Measurements from ENCODE around the gene FBXO28. TPM values are rescaled to one million over a fixed set of nuclear protein-coding genes. Genes with fewer than 3 reads are reported as not detected.

Gene FBXO28
- total RNA-seq, 1 donor from 2014 or later: 29.2 TPM

- H3K4me1 Mint-ChIP-seq: peaks cover 13% of the 10 kb centered on the region
- no peaks in the 10 kb centered on the region for H3K36me3 Mint-ChIP-seq (ENCODE audit: low read depth)
- H3K4me3 Mint-ChIP-seq: no peak overlapping the region
- H3K27me3 Mint-ChIP-seq (ENCODE audit: low read depth): no peaks in the 10 kb centered on the region
- TF ChIP-seq, protein P1, sequence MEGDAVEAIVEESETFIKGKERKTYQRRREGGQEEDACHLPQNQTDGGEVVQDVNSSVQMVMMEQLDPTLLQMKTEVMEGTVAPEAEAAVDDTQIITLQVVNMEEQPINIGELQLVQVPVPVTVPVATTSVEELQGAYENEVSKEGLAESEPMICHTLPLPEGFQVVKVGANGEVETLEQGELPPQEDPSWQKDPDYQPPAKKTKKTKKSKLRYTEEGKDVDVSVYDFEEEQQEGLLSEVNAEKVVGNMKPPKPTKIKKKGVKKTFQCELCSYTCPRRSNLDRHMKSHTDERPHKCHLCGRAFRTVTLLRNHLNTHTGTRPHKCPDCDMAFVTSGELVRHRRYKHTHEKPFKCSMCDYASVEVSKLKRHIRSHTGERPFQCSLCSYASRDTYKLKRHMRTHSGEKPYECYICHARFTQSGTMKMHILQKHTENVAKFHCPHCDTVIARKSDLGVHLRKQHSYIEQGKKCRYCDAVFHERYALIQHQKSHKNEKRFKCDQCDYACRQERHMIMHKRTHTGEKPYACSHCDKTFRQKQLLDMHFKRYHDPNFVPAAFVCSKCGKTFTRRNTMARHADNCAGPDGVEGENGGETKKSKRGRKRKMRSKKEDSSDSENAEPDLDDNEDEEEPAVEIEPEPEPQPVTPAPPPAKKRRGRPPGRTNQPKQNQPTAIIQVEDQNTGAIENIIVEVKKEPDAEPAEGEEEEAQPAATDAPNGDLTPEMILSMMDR (conservative IDR thresholded peaks at IDR 0.05): no peak
- no peak overlapping the region for H3K27ac Mint-ChIP-seq (ENCODE audit: unreplicated experiment)
- H3K9me3 Mint-ChIP-seq: peaks cover 3% of the 10 kb centered on the region
- no peak for DNase-seq (ENCODE audit: low read depth, low spot score)
These were observed 32.3 kb upstream of the FBXO28 start for GRCh38 chr1:224081604-224082003.

- peaks cover 13% of the 10 kb centered on the region for H3K4me1 Mint-ChIP-seq
- H3K9me3 Mint-ChIP-seq: peaks cover 3% of the 10 kb centered on the region
- H3K27ac Mint-ChIP-seq (ENCODE audit: unreplicated experiment): no peak overlapping the region
- no peak overlapping the region for H3K4me3 Mint-ChIP-seq
- no peaks in the 10 kb centered on the region for H3K36me3 Mint-ChIP-seq (ENCODE audit: low read depth)
- DNase-seq (ENCODE audit: low read depth, low spot score): no peak
- TF ChIP-seq, protein P1 (conservative IDR thresholded peaks at IDR 0.05): no peak
- no peaks in the 10 kb centered on the region for H3K27me3 Mint-ChIP-seq (ENCODE audit: low read depth)
These were observed 31.8 kb upstream of the FBXO28 start for GRCh38 chr1:224082146-224082545.

GRCh38 chr1:224084867-224085266, 29.0 kb upstream of the FBXO28 start:
- Mint-ChIP-seq H3K4me1 (peaks cover 13% of the 10 kb centered on the region), H3K9me3 (peaks cover 3% of the 10 kb centered on the region), H3K27ac (ENCODE audit: unreplicated experiment) (no peak overlapping the region), H3K36me3 (ENCODE audit: low read depth) (no peaks in the 10 kb centered on the region), H3K27me3 (ENCODE audit: low read depth) (no peaks in the 10 kb centered on the region), H3K4me3 (no peak overlapping the region)
- no peak for DNase-seq (ENCODE audit: low read depth, low spot score)
- TF ChIP-seq, protein P1 (conservative IDR thresholded peaks at IDR 0.05): no peak

DNA sequence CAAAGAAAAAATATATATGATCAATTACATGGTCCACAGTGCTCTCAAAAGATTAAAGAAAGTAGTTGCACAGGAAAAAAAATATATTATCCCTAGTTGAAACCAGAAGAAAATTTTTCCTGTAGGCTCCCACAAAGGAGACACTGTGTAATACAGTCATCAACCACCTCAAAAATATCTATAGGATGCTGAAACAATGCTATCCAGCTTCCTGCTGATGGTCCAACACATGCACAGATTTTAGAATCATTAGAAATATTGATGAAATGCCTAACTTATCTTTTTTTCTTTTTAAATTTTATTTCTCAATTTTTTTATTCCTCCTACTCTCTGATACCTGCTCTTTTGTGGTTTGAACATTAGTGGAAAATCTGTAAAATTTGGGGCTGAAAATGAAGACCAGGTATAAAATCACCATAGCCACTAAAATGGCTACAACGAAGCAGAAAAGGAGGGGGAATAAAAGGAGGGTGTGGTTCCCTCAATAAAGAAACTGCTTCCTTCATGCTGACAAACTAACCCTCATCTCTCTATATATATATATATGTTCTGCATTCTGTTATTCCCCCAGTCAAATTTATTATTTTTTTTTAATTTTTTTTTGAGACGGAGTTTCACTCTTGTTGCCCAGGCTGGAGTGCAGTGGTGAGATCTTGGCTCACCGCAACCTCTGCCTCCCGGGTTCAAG, 28.3 kb upstream of the FBXO28 start:
- Mint-ChIP-seq H3K9me3 (peaks cover 3% of the 10 kb centered on the region), H3K4me3 (no peak overlapping the region), H3K27me3 (ENCODE audit: low read depth) (no peaks in the 10 kb centered on the region), H3K4me1 (peaks cover 10% of the 10 kb centered on the region), H3K27ac (ENCODE audit: unreplicated experiment) (no peak overlapping the region), H3K36me3 (ENCODE audit: low read depth) (no peaks in the 10 kb centered on the region)
- DNase-seq (ENCODE audit: low read depth, low spot score): no peak
- TF ChIP-seq, protein P1 (conservative IDR thresholded peaks at IDR 0.05): no peak

DNA sequence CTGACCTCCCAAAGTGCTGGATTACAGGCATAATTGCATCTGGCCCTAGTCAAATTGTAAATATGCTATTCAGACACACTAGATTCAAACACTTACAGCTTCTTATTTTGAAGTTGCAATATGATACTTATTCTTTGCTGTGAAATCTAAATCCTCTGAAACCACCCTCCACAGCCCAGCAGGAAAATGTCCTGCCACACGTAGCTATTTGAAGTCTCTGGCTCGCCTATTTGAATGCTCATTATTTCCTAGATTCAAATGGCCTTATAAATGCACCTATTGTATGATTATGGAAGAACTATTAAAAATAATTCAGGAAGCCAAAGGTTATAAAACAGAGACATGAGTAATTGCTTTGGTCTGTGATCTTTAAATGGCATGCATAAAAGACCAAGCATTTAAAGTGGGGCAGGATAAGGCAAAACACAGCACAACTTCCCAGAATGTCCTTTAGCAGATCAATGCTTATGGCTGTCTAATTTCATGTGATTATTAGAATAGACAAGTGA, 26.6 kb upstream of the FBXO28 start:
- Mint-ChIP-seq H3K9me3 (peaks cover 1% of the 10 kb centered on the region), H3K27me3 (ENCODE audit: low read depth) (no peaks in the 10 kb centered on the region), H3K4me3 (no peak overlapping the region), H3K36me3 (ENCODE audit: low read depth) (no peaks in the 10 kb centered on the region), H3K4me1 (peaks cover 6% of the 10 kb centered on the region), H3K27ac (ENCODE audit: unreplicated experiment) (no peak overlapping the region)
- no peak for DNase-seq (ENCODE audit: low read depth, low spot score)
- TF ChIP-seq, protein P1 (conservative IDR thresholded peaks at IDR 0.05): no peak
